Measurements from ENCODE around the gene HYKK. TPM values are rescaled to one million over a fixed set of nuclear protein-coding genes. Genes with fewer than 3 reads are reported as not detected.

The HYKK gene
- total RNA-seq, 1 donor from 2014 or later, result 3.6 TPM

DNA sequence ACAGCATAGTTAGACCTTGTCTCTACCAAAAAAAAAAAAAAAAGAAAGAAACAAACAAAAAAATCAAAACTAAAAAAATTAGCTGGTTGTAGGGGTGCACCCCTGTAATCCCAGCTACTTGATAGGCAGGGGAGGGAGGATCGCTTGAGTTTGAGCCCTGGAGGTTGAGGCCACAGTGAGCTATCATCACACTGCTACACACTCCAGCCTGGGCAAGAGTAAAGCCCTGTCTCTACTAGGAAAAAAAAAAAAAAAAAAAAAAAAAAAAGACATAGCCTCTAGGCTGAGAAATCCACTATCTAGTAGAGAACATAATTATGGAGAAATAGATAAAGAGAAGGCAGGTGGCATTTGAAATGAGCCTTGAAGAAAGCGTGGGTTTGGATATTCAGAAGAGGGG, 55.7 kb downstream of the HYKK start:
- Mint-ChIP-seq H3K27ac (ENCODE audit: unreplicated experiment) (no peak overlapping the region), H3K27me3 (ENCODE audit: low read depth) (peaks cover 21% of the 10 kb centered on the region), H3K36me3 (ENCODE audit: low read depth) (no peaks in the 10 kb centered on the region), H3K4me3 (ENCODE audit: unreplicated experiment) (no peak overlapping the region), H3K9me3 (ENCODE audit: low read depth) (no peaks in the 10 kb centered on the region), H3K4me1 (ENCODE audit: low read depth) (peaks cover 9% of the 10 kb centered on the region)
- TF ChIP-seq, protein P1, sequence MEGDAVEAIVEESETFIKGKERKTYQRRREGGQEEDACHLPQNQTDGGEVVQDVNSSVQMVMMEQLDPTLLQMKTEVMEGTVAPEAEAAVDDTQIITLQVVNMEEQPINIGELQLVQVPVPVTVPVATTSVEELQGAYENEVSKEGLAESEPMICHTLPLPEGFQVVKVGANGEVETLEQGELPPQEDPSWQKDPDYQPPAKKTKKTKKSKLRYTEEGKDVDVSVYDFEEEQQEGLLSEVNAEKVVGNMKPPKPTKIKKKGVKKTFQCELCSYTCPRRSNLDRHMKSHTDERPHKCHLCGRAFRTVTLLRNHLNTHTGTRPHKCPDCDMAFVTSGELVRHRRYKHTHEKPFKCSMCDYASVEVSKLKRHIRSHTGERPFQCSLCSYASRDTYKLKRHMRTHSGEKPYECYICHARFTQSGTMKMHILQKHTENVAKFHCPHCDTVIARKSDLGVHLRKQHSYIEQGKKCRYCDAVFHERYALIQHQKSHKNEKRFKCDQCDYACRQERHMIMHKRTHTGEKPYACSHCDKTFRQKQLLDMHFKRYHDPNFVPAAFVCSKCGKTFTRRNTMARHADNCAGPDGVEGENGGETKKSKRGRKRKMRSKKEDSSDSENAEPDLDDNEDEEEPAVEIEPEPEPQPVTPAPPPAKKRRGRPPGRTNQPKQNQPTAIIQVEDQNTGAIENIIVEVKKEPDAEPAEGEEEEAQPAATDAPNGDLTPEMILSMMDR (IDR thresholded peaks at IDR 0.05), result no peak
- DNase-seq (ENCODE audit: low spot score), result no peak

- TF ChIP-seq, protein P1 (IDR thresholded peaks at IDR 0.05), result no peak
These were observed 57.3 kb downstream of the HYKK start for GRCh38 chr15:78564743-78565096.

DNA sequence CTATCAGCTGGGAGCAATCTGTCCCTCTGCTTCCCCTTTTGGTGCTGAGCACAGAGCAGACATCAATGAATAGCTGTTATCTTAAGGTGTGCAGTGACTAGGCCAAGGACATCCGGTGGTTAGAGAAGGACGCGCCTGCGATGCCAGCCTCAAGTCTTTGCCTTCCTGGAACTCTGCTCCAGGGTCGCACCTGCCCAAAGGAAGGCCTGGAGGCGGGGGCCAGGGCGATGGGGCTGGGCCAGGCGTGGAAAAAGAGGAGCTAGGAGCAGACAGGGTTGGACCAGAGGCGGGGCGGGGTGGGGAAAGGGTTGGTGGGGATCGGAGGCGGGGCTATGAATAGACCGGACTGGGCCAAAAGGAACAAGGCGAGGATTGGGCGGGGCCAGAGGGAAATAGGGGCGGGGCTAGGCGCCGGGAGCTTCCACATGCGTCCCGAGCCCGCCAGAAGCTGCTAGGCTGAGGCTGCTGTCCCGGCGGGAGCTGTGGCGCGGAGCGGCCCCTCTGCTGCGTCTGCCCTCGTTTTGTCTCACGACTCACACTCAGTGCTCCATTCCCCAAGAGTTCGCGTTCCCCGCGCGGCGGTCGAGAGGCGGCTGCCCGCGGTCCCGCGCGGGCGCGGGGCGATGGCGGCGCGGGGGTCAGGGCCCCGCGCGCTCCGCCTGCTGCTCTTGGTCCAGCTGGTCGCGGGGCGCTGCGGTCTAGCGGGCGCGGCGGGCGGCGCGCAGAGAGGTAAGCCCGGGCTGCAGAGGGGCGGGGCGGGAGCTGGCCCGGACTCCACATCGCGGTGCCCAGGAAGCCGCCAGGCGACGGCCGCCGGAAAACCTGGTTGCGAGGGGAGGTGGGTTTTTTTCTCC, 57.9 kb downstream of the HYKK start, which contains the start of gene CHRNA5:
Gene CHRNA5 (plus strand): TSS at position 424 of the 854 bp plus-strand sequence. CDS start 200 bp downstream, at position 624.
- Mint-ChIP-seq H3K4me3 (ENCODE audit: unreplicated experiment) (peak within 1 kb of the TSS; percentile 74), H3K36me3 (ENCODE audit: low read depth) (no peaks in the 10 kb centered on the region), H3K9me3 (ENCODE audit: low read depth) (no peaks in the 10 kb centered on the region), H3K4me1 (ENCODE audit: low read depth) (peaks cover 9% of the 10 kb centered on the region), H3K27me3 (ENCODE audit: low read depth) (peaks cover 15% of the 10 kb centered on the region), H3K27ac (ENCODE audit: unreplicated experiment) (peak within 1 kb of the TSS; percentile 34)
- TF ChIP-seq, protein P1 (IDR thresholded peaks at IDR 0.05), result no peak
- DNase-seq (ENCODE audit: low spot score), result peak; percentile 95

More at GRCh38 chr15:78564743-78565096, 57.3 kb downstream of the HYKK start:
- Mint-ChIP-seq H3K4me1 (ENCODE audit: low read depth) (peaks cover 9% of the 10 kb centered on the region), H3K36me3 (ENCODE audit: low read depth) (no peaks in the 10 kb centered on the region), H3K4me3 (ENCODE audit: unreplicated experiment) (peak overlapping the region; percentile 74), H3K27ac (ENCODE audit: unreplicated experiment) (no peak overlapping the region), H3K27me3 (ENCODE audit: low read depth) (peaks cover 15% of the 10 kb centered on the region), H3K9me3 (ENCODE audit: low read depth) (no peaks in the 10 kb centered on the region)
- no peak for DNase-seq (ENCODE audit: low spot score)

DNA sequence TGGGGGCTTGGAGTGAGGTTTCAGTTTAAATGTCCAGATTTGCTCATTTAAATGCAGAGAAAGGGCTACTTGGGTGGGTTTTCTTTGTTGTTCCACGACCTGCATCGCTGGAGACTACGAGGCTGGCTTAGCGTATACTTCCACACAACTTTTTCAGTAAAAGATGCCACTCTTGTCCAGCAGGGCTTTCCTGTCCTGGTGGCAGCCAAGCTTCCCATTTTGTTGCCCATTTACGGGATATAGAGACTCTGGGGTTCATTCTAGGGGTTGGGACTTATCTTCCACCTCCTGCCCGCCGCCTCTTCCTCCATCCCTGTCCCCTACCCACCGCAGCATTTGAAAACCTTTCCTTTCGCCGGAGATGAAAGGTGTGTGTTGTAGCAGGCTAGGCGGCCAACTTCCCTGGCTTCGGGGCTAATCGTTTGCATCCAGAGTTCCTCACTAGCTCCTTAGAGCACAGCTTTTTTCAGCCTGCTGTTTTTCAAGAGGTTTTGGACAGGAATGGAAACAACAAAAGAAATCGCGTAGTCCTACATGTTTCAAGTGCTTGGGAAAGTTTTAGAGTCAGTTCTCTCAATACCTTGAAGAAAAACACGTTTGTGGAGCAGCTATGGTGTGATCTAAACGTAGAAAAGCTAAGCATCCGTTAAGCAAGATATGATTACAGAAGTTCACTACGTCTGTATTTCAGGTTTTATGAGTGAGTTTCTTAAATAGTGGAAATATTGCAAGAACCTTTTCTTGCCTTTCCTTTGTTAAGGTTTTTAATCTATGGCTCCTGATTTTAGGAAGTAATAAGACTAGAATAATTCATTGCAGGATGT, 58.8 kb downstream of the HYKK start:
- H3K27ac Mint-ChIP-seq (ENCODE audit: unreplicated experiment), result peak overlapping the region; percentile 34
- H3K9me3 Mint-ChIP-seq (ENCODE audit: low read depth), result no peaks in the 10 kb centered on the region
- no peak for DNase-seq (ENCODE audit: low spot score)
- H3K4me1 Mint-ChIP-seq (ENCODE audit: low read depth), result peaks cover 9% of the 10 kb centered on the region
- H3K27me3 Mint-ChIP-seq (ENCODE audit: low read depth), result peaks cover 15% of the 10 kb centered on the region
- no peaks in the 10 kb centered on the region for H3K36me3 Mint-ChIP-seq (ENCODE audit: low read depth)
- peak overlapping the region; percentile 74 for H3K4me3 Mint-ChIP-seq (ENCODE audit: unreplicated experiment)
- TF ChIP-seq, protein P1 (IDR thresholded peaks at IDR 0.05), result peak; percentile 63

GRCh38 chr15:78567531-78567930, 60.2 kb downstream of the HYKK start:
- no peak overlapping the region for H3K27ac Mint-ChIP-seq (ENCODE audit: unreplicated experiment)
- H3K27me3 Mint-ChIP-seq (ENCODE audit: low read depth), result peaks cover 8% of the 10 kb centered on the region
- H3K4me1 Mint-ChIP-seq (ENCODE audit: low read depth), result peaks cover 9% of the 10 kb centered on the region
- H3K9me3 Mint-ChIP-seq (ENCODE audit: low read depth), result no peaks in the 10 kb centered on the region
- DNase-seq (ENCODE audit: low spot score), result no peak
- TF ChIP-seq, protein P1 (IDR thresholded peaks at IDR 0.05), result no peak
- no peaks in the 10 kb centered on the region for H3K36me3 Mint-ChIP-seq (ENCODE audit: low read depth)
- no peak overlapping the region for H3K4me3 Mint-ChIP-seq (ENCODE audit: unreplicated experiment)

All from chondrocyte (in vitro differentiated cells).